Adrenal gland (tissue), 12 donors: ENCODE measurements around the gene SLC8A3. TPM values are rescaled to one million over a fixed set of nuclear protein-coding genes. Genes with fewer than 3 reads are reported as not detected.

Source experiments
- DNase-seq, 7 donors: peaks; one replicate each; pipeline ENCODE4 v3.0.0-alpha.2; 2019 to 2020
- H3K27ac ChIP-seq, 5 donors: fragments of 200-600 bp; sonication (generic) in 4 of 5; 1 replicate in 3 of 5; 2 replicates in 2 of 5; pipeline versions ENCODE4 v1.5.1 to v1.8.0; 2016 to 2020; ENCODE audit warnings: mild to moderate bottlenecking in 1 of 5
- H3K27me3 ChIP-seq: fragments of 200-600 bp; 2 replicates; pipeline ENCODE4 v1.8.0; 2021
- H3K36me3 ChIP-seq, 2 donors: fragments of 200-600 bp; replicated peaks in 1 of 2; 1 replicate in 1 of 2; 2 replicates in 1 of 2; pipeline versions ENCODE4 v1.5.1 to v1.8.0; 2018 to 2022
- H3K4me1 ChIP-seq, 2 donors: fragments of 200-600 bp; replicated peaks in 1 of 2; 1 replicate in 1 of 2; 2 replicates in 1 of 2; pipeline versions ENCODE4 v1.5.1 to v1.8.0; 2018 to 2021
- H3K4me3 ChIP-seq, 4 donors: fragments of 200-600 bp; sonication (generic) in 3 of 4; one replicate each; pipeline ENCODE4 v1.5.1; 2016 to 2018
- H3K9me3 ChIP-seq, 3 donors: fragments of 200-600 bp; sonication (generic) in 1 of 3; replicated peaks in 1 of 3; 1 replicate in 2 of 3; 2 replicates in 1 of 3; pipeline versions ENCODE4 v1.5.1 to v1.8.0; 2016 to 2021
- CTCF ChIP-seq, 6 experiments: fragments of 450-650 bp in 4 of 6; fragments of 200-600 bp in 2 of 6; sonication (generic) in 1 of 6; IDR thresholded peaks; 1 replicate in 5 of 6; 2 replicates in 1 of 6; pipeline versions ENCODE4 v1.5.1 to v1.8.0; 2016 to 2021; ENCODE audit warnings: antibody characterized with exemption in 6 of 6, mild to moderate bottlenecking in 2 of 6, moderate library complexity in 1 of 6
- POLR2A ChIP-seq, 2 donors: fragments of 450-650 bp; IDR thresholded peaks; one replicate each; pipeline ENCODE4 v1.6.1; 2017; ENCODE audit warnings: antibody characterized with exemption in 2 of 2, mild to moderate bottlenecking in 2 of 2, moderate library complexity in 1 of 2
- WGBS, 4 donors: extraction: QIAGEN DNeasy Blood & Tissue Kit in 2 of 4; methylation state at CpG; one replicate each; pipeline versions ENCODE4 v1.1.5 to v1.1.7; 2013 to 2017; 5-methylcytosine and 5-hydroxymethylcytosine counted together
- intact Hi-C, 2 donors: fragments of 100-400 bp; cut with DNase I; formaldehyde crosslinking; loops; one replicate each; pipeline versions ENCODE4 v1.14.1 to v1.15.0; 2022 to 2023
- polyA plus RNA-seq, 3 donors: library from polyadenylated mRNA; stranded (reverse); fragments of 200-250 nt in 2 of 3; fragments of 350-450 nt in 1 of 3; fragmentation: Illumina TruSeq in 1 of 3; extraction: RNeasy Lipid Tissue Mini Kit (QIAGEN cat#74804) in 1 of 3; gene quantifications; one replicate each; pipeline ENCODE4 v1.2.3, GENCODE V29; 2013 to 2014
- total RNA-seq, 9 donors: library from RNA; depleted of rRNA in 4 of 9; stranded (reverse); fragments of >200 nt in 4 of 9; fragments of 120-200 nt in 1 of 9; fragmentation: NEBNext Ultra II Directional in 1 of 9; extraction: Animal tissue kit (Norgen Biotek cat#: 25700) in 1 of 9; gene quantifications; one replicate each; pipeline versions ENCODE4 v1.1.0 to v1.2.4, GENCODE V29; 2013 to 2023
- donor health status: healthy with polysubstance abuse.
- donor health status: Bipolar disorder and iron deficiency.
- donor health status: DM: yes; HTN: yes; CAD: no.
- donor health status: DM: no; HTN: no; CAD: no.
- donor health status: DM: no; HTN: no; CAD: no.
- donor health status: DM: yes; HTN: yes; CAD: no.

Gene SLC8A3
- total and polyA plus RNA-seq, 12 donors, result 0.08 to 2.1 (median 0.62) TPM; not detected in 4

GRCh38 chr14:70201994-70202393 lies 13.2 kb upstream of the SLC8A3 start:
- Histone ChIP-seq H3K36me3 (no peaks in the 10 kb centered on the region), H3K4me3 (no peak overlapping the region), H3K4me1 (no peaks in the 10 kb centered on the region), H3K9me3 (no peaks in the 10 kb centered on the region), H3K27ac (no peak overlapping the region), H3K27me3 (peaks cover 8% of the 10 kb centered on the region)
- TF ChIP-seq POLR2A (IDR thresholded peaks at IDR 0.05) (no peak), CTCF (IDR thresholded peaks at IDR 0.05) (no peak)
- 67 to 81% (median 72%) methylated on average over 3 of the region's 3 CpGs for WGBS, 4 donors
- no peak for DNase-seq
- intact Hi-C loops, result no loop called here

- Histone ChIP-seq H3K4me1 (peaks cover 2 to 9% of the 10 kb centered on the region in 2 donors), H3K36me3 (no peaks in the 10 kb centered on the region), H3K27me3 (peaks cover 11% of the 10 kb centered on the region), H3K27ac (no peak overlapping the region), H3K4me3 (no peak overlapping the region), H3K9me3 (no peaks in the 10 kb centered on the region)
- 23 to 35% (median 29%) methylated on average over 4 of the region's 4 CpGs for WGBS, 4 donors
- TF ChIP-seq POLR2A (IDR thresholded peaks at IDR 0.05) (no peak), CTCF (IDR thresholded peaks at IDR 0.05) (no peak)
- DNase-seq, result no peak
- intact Hi-C loops, result no loop called here
Observed at GRCh38 chr14:70193396-70193795, 4.6 kb upstream of the SLC8A3 start.

- WGBS, 4 donors, result 62 to 78% (median 65%) methylated on average over 1 to 2 of the region's 2 CpGs
- Histone ChIP-seq H3K27ac (no peak overlapping the region), H3K36me3 (no peaks in the 10 kb centered on the region), H3K27me3 (peaks cover 16% of the 10 kb centered on the region), H3K4me1 (peaks cover 3 to 14% of the 10 kb centered on the region in 2 donors), H3K9me3 (no peaks in the 10 kb centered on the region), H3K4me3 (no peak overlapping the region)
- intact Hi-C loops, result no loop called here
- DNase-seq, result no peak
- no peak for TF ChIP-seq CTCF (IDR thresholded peaks at IDR 0.05)
- TF ChIP-seq POLR2A (IDR thresholded peaks at IDR 0.05), result no peak
Observed at GRCh38 chr14:70192915-70193314, 4.2 kb upstream of the SLC8A3 start.

- Histone ChIP-seq H3K9me3 (no peaks in the 10 kb centered on the region), H3K4me3 (no peak overlapping the region), H3K4me1 (peaks cover 3 to 14% of the 10 kb centered on the region in 2 donors), H3K27me3 (peaks cover 19% of the 10 kb centered on the region), H3K36me3 (no peaks in the 10 kb centered on the region), H3K27ac (no peak overlapping the region)
- 65 to 70% (median 68%) methylated on average over 6 of the region's 6 CpGs for WGBS, 4 donors
- no peak for DNase-seq
- intact Hi-C loops, result no loop called here
- TF ChIP-seq POLR2A (IDR thresholded peaks at IDR 0.05), result no peak
- TF ChIP-seq CTCF (IDR thresholded peaks at IDR 0.05), result no peak
Observed at GRCh38 chr14:70190156-70190555, 1.4 kb upstream of the SLC8A3 start.
